Posterior cingulate gyrus (tissue), 11 donors: ENCODE measurements around the gene AKAP8.
"Not testable (repeated sequence)": the region's sequence is repeated elsewhere in the genome, so short reads cannot be mapped to it uniquely, and the experiment has no call there.

Experiments used
- DNase-seq, 10 donors: peaks; one replicate each; pipeline versions ENCODE4 v3.0.0 to v3.0.0-alpha.2; 2020 to 2021; ENCODE audit warnings: mixed read lengths in 3 of 10
- intact Hi-C: fragments of 100-400 bp; cut with DNase I; formaldehyde crosslinking; loops from one replicate; pipeline ENCODE4 v1.15.1; 2023

Gene AKAP8

GRCh38 chr19:15378534-15379082 lies 979 bp downstream of the AKAP8 start:
- DNase-seq = peak in 4 of 10 donors; percentile 35 to 88 (median 61)

GRCh38 chr19:15374796-15375440 lies 4.7 kb downstream of the AKAP8 start:
- intact Hi-C loops = loop anchor here (5.0 kb wide), 4 partner anchors 42 to 182 kb away; partner anchors contain the start of gene AKAP8L
- DNase-seq = peak in 1 of 10 donors; percentile 74

More at GRCh38 chr19:15378534-15379082, 979 bp downstream of the AKAP8 start:
- intact Hi-C loops = loop anchor here (5.0 kb wide), 4 partner anchors 39 to 179 kb away; partner anchors contain the start of gene AKAP8L

- peak in 2 of 10 donors; percentile 81 to 86 for DNase-seq
- intact Hi-C loops = no loop called here
Observed at GRCh38 chr19:15374105-15374651, 5.4 kb downstream of the AKAP8 start.

- intact Hi-C loops = no loop called here
- peak in 1 of 10 donors; percentile 60 for DNase-seq
Observed at GRCh38 chr19:15373644-15374043, 5.9 kb downstream of the AKAP8 start.

- DNase-seq = peak in 1 of 10 donors; percentile 70
- intact Hi-C loops = no loop called here
Observed at GRCh38 chr19:15372891-15373301, 6.7 kb downstream of the AKAP8 start.

- peak in 1 of 10 donors; percentile 0 for DNase-seq
- intact Hi-C loops = no loop called here
Observed at GRCh38 chr19:15372470-15372869, 7.1 kb downstream of the AKAP8 start.

GRCh38 chr19:15371786-15372380 lies 7.7 kb downstream of the AKAP8 start:
- peak in 1 of 10 donors; percentile 57 for DNase-seq
- intact Hi-C loops = no loop called here

- intact Hi-C loops = no loop called here
- no peak for DNase-seq
Observed at GRCh38 chr19:15371119-15371518, 8.5 kb downstream of the AKAP8 start.

- intact Hi-C loops = no loop called here
- DNase-seq = no peak
Observed at GRCh38 chr19:15369594-15369891, 10.0 kb downstream of the AKAP8 start.

- intact Hi-C loops = no loop called here
- DNase-seq = peak in 1 of 10 donors; percentile 78
Observed at GRCh38 chr19:15368798-15369593, 10.6 kb downstream of the AKAP8 start.

GRCh38 chr19:15368051-15368632 lies 11.4 kb downstream of the AKAP8 start:
- peak in 1 of 10 donors; percentile 46 for DNase-seq
- intact Hi-C loops = no loop called here

GRCh38 chr19:15367439-15367838 lies 12.1 kb downstream of the AKAP8 start:
- intact Hi-C loops = no loop called here
- no peak for DNase-seq

GRCh38 chr19:15365264-15365663 lies 14.3 kb downstream of the AKAP8 start:
- intact Hi-C loops = no loop called here
- DNase-seq = no peak

- DNase-seq, intact Hi-C loops: not testable (repeated sequence)
Observed at GRCh38 chr19:15363791-15364190, 15.8 kb downstream of the AKAP8 start.

GRCh38 chr19:15363048-15363447 lies 16.5 kb downstream of the AKAP8 start:
- intact Hi-C loops, DNase-seq: not testable (repeated sequence)

- DNase-seq = peak in 1 of 10 donors; percentile 10
- intact Hi-C loops = not testable (repeated sequence)
Observed at GRCh38 chr19:15360015-15360414, 19.6 kb downstream of the AKAP8 start.

GRCh38 chr19:15358918-15359317 lies 20.7 kb downstream of the AKAP8 start:
- DNase-seq = peak in 3 of 10 donors; percentile 9 to 61 (median 35)
- intact Hi-C loops = no loop called here

GRCh38 chr19:15357906-15358305 lies 21.7 kb downstream of the AKAP8 start:
- no peak for DNase-seq
- intact Hi-C loops = no loop called here

GRCh38 chr19:15354566-15355296 lies 24.9 kb downstream of the AKAP8 start:
- no peak for DNase-seq
- intact Hi-C loops = no loop called here

- no peak for DNase-seq
Observed at GRCh38 chr19:15353908-15354307, 25.7 kb downstream of the AKAP8 start.

More at GRCh38 chr19:15353908-15354307, 25.7 kb downstream of the AKAP8 start:
- intact Hi-C loops = no loop called here
